Non-pigmented ciliary epithelial cell (primary cell): Measurements from ENCODE around the gene ATRAID.

ENCODE experiments used
- DNase-seq: peaks from one replicate; pipeline ENCODE4 v3.0.0-alpha.2; 2010; ENCODE audit warnings: low read depth

ATRAID gene

DNA sequence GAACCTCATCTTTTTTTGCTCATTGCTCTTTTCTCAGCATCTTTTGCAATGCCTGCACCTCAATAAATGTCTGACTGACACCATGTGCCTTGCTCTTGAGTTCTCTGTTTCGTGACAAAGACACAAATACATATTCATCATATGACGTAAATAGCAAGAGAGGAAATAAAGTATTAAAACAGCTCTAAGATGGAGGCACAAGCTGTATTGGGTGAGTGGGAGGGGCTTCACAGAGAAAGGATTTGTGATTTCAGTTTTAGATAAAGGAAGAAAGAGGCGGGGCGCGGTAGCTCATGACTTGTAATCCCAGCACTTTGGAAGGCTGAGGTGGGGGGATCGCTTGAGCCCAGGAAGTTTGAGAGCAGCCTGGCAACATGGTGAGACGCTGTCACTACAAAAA, 8.2 kb downstream of the ATRAID start:
- no peak for DNase-seq

DNA sequence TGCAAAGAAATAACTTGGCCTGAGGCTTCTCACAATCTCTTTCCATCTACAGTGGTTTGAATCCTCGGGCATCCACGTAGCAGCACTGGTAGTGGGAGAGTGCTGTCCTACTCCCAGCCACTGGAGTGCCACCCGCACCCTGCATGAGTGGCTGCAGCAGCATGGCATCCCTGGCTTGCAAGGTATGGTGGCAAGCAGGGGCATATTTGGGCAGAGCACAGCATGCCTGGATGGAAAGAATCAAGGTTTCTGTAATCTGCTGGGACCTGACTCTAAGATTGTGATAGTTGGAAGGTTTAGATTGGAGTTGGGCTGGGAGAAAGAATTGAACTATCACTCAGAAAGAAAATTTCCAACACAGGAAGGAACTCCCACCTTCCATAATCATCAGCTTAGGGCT, 9.3 kb downstream of the ATRAID start:
- no peak for DNase-seq

DNA sequence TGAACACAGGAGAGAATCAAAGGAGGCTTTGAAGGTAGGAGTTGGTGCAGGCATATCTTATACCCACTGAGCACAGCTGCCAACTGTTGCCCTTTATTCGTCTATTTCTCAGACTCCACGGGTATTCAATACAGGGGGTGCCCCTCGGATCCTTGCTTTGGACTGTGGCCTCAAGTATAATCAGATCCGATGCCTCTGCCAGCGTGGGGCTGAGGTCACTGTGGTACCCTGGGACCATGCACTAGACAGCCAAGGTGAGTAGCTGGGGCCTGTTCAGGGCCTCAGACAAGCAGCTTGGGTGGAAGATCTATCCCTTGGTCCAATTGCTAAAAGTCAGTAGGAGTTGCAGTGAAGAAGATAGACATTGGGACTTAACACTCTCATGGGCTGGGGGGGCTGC, 10.6 kb downstream of the ATRAID start:
- no peak for DNase-seq

DNA sequence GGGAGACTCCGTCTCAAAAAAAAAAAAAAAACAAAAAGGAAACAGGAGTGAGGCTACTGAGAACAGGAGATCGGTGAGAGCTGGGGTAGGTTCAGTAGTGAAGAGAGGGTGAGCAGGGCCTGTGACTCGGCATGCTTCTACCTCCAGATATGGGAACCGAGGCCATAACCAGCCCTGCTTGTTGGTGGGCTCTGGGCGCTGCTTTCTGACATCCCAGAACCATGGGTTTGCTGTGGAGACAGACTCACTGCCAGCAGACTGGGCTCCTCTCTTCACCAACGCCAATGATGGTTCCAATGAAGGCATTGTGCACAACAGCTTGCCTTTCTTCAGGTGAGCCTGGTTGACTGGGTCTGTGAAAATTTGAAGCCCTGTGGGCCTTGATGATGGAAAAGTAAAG, 11.6 kb downstream of the ATRAID start:
- no peak for DNase-seq

DNA sequence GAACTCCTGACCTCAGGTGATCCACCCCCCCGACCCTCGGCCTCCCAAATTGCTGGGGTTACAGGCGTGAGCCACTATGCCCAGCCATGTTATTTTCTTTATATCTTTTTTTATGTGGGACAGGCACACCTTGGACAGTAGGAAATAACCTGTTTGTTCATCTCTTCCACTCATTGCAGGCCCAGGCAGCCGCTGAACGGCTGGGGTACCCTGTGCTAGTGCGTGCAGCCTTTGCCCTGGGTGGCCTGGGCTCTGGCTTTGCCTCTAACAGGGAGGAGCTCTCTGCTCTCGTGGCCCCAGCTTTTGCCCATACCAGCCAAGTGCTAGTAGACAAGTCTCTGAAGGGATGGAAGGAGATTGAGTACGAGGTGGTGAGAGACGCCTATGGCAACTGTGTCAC, 13.7 kb downstream of the ATRAID start:
- no peak for DNase-seq

DNA sequence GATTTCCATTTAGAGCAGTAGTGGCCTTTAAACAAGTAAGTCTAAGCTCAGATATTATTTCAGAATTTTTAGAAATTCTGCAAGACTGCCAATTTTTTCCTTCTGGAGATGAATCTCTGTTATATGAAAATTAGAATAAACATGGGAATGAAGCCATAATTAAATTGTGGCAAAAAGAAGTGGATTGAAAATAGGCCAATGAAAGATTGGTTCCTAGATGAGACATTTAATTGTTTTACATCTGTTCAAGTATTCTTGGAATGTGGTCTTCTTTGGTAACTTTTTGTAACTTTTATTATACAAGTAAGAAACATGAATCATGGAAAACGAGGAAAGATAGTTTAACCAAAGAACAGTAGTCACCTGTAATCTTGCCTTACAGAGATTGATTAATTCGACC, 15.7 kb downstream of the ATRAID start:
- no peak for DNase-seq

DNA sequence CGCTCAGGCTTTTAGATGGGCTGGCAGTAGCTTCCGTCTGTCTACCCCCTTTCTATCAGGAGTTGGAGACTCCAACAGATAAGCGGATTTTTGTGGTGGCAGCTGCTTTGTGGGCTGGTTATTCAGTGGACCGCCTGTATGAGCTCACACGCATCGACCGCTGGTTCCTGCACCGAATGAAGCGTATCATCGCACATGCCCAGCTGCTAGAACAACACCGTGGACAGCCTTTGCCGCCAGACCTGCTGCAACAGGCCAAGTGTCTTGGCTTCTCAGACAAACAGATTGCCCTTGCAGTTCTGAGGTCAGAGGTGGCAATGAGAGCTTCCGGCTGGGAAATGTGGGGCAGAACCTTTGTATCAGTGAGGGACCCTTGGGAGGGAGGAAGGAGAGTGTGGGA, 20.1 kb downstream of the ATRAID start:
- DNase-seq = no peak

DNA sequence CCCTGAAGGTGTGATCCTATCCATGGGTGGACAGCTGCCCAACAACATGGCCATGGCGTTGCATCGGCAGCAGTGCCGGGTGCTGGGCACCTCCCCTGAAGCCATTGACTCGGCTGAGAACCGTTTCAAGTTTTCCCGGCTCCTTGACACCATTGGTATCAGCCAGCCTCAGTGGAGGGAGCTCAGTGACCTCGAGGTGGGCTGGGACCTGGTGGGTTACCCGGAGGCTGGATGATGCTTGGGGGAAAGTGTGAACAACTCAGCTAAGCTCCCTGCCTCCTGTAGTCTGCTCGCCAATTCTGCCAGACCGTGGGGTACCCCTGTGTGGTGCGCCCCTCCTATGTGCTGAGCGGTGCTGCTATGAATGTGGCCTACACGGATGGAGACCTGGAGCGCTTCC, 21.5 kb downstream of the ATRAID start:
- no peak for DNase-seq

DNA sequence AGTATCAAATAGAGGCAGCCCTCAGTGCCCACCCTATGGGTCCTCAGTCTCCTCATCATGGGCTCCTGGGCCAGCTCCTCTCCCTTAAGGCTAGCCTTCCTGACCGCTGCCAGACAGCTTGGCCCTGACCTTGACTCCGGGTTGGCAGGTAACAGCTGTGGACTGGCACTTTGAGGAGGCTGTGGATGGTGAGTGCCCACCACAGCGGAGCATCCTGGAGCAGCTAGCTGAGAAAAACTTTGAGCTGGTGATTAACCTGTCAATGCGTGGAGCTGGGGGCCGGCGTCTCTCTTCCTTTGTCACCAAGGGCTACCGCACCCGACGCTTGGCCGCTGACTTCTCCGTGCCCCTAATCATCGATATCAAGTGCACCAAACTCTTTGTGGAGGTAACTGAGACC, 24.3 kb downstream of the ATRAID start:
- DNase-seq = no peak

DNA sequence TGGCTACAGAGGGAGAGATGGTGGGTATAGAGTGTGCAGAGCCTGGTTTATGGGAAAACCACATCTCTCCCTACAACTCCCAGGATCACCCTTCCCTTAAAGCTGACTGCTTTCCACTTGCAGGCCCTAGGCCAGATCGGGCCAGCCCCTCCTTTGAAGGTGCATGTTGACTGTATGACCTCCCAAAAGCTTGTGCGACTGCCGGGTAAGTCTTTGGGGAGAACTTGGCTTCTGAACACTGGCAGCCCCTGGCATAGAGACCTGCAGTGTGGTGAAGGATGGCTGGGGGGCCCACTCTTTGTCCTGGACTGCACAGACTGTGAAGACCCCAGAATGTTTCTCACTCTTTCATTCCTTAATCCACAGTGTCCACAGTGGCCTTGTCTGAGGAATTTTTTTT, 24.8 kb downstream of the ATRAID start:
- no peak for DNase-seq

DNA sequence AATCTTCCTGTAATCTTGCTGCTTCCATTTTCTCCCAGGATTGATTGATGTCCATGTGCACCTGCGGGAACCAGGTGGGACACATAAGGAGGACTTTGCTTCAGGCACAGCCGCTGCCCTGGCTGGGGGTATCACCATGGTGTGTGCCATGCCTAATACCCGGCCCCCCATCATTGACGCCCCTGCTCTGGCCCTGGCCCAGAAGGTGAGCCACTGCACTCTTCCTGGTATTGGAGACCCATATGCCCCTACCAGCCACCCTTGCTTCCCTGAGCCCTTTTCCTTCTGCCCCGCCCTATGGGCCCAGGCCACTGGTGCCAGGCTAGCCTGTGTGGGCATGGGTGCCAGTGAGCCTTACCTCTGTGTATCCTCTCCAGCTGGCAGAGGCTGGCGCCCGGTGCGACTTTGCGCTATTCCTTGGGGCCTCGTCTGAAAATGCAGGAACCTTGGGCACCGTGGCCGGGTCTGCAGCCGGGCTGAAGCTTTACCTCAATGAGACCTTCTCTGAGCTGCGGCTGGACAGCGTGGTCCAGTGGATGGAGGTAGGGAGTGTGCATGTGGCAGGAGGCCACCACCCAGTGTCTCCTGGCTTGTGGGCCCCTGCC, 25.6 kb downstream of the ATRAID start:
- no peak for DNase-seq

DNA sequence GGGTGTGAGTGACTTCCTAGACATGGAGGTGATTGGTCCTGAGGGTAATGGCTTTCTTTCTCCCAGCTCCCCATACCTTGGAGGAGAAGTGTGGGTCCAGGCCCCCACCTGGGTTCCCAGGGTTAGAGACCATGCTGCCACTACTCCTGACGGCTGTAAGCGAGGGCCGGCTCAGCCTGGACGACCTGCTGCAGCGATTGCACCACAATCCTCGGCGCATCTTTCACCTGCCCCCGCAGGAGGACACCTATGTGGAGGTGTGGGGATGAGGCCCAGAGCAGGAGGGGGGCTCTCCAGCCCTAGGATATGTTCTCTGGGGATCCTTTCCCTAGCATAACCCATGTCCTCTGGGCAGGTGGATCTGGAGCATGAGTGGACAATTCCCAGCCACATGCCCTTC, 27.1 kb downstream of the ATRAID start:
- DNase-seq = no peak

DNA sequence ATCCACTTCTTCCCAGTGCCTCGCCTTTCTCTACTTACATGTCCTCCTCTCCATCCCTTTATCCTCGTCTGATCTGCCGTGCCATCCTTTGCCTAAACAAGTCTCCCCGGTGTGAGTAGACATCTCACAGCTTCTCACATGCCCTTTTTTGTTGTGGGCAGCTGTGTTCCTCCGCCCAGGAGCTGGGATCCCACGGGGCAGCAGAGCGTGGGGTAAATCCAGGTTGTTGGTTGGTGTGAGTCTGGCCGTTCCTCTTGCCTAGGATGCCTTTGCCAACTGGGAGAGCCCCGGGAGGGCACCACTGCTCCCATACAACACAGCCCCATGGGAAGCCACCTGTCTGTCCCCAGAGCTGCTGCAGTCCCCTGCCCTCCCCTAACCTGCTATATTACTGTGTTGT, 28.6 kb downstream of the ATRAID start:
- no peak for DNase-seq

DNA sequence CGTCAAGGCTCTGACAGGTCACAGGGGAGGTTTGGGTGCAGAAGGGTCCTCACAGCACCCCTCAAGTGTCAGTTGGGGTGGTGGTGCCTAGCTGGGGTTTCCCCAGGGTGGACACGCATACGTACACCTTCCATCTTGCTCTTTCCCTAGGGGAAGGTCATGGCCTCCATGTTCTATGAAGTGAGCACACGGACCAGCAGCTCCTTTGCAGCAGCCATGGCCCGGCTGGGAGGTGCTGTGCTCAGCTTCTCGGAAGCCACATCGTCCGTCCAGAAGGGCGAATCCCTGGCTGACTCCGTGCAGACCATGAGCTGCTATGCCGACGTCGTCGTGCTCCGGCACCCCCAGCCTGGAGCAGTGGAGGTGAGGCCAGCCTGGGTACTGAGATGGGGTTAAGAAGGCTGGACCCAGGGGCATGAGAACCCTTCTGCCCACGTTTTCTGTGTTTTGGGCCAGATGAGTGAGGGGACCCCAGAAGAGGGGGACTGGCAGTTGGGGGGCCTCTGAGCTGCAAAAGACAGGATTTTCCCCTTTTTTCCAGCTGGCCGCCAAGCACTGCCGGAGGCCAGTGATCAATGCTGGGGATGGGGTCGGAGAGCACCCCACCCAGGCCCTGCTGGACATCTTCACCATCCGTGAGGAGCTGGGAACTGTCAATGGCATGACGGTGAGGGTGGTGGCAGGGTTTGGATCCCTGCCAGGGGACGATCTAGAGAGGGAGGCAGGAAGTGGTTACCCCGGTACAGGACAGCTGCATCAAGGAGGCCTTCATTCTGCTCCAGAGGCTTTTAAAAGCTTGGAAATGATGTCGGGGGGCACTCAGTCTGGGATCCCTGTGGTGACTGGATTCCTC, 30.1 kb downstream of the ATRAID start:
- DNase-seq = no peak

DNA sequence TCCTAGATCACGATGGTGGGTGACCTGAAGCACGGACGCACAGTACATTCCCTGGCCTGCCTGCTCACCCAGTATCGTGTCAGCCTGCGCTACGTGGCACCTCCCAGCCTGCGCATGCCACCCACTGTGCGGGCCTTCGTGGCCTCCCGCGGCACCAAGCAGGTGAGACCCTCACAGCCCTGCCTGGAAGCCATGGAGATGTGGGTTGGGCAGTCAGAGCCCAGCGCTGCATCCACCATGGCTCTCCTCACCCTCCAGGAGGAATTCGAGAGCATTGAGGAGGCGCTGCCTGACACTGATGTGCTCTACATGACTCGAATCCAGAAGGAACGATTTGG, 30.7 kb downstream of the ATRAID start:
- DNase-seq = no peak

DNA sequence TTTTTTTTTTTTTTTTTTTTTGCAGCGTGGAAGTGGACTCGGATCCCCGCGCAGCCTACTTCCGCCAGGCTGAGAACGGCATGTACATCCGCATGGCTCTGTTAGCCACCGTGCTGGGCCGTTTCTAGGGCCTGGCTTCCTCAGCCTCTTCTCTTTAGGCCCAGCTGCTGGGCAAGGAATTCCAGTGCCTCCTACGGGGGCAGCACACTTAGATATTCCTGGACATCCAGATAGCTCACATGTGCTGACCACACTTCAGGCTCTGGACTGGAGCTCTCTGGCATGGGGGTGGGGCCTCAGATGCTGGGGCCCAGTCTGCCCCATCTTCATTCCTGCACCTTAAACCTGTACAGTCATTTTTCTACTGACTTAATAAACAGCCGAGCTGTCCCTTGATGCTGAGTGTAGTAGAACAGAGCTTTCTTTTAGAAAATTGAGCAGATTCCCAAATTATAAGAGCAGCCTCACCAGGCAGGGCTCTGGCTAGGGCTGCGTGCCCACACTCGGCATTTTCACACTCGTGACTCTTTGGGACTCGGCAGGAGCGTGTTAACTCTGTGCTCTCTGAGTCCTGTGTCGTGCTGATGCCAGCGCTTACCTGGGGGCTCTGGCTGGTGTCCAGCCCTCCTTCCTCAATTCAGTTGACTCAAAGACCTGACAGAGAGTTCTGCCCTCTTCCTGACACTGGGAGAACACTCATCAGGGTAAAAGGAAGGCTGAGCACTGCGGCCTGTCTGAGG, 31.7 kb downstream of the ATRAID start:
- no peak for DNase-seq

DNA sequence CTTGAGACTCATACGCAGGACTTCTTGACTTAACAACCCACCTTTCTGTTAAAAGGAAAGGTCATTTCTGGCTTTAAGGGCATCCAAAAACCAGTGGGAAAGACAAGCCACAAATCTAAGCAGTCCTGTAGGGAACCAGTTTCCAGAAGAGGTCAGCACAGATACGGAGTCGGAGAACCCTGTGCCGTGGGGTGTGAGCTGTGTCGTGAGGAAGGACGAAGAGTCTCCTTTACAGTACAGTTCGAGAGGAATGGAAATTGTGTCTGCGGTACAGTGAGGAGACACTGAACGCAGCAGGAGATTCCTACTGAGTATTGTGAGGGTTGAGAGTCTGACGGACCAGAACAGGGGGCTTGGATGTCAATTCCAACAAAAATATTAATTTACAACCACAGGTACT, 33.3 kb downstream of the ATRAID start:
- no peak for DNase-seq

DNA sequence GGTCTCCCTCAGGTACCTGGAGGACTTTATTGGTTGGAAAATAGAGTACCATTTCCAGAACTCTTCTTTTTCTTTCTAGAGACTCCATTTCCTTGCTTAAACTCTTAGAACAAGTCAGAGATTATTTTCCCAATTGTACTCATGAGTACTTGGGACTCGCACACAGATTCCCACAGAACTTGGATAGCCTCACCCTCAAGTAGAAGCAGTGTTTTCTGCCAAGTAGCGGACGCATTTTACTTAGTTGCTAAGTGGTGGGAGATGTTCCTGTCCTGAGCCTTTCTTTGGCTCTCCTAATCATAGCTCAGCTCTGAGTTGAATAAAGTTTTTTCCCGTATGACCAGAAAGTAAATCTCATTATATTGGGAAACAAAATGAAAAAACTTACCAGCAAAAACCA, 33.8 kb downstream of the ATRAID start:
- no peak for DNase-seq

DNA sequence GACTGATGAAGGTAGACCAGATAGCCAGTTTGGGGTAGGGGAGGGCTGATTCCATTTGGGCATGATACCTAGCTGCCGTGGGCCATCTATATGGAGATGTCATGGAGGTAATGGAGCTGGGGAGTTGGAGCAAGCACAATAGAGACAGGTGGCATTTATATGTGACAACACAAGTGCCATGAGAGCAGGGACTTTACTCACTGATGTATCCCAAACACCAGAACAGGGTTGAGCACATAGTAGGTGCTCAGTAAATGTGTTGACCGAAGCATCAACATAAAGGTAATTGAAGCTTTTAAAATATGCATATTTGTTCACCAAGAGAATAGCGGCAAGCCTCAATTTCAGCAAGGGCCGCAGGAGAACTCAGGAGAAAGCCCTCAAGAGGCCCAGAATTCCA, 36.1 kb downstream of the ATRAID start:
- no peak for DNase-seq

DNA sequence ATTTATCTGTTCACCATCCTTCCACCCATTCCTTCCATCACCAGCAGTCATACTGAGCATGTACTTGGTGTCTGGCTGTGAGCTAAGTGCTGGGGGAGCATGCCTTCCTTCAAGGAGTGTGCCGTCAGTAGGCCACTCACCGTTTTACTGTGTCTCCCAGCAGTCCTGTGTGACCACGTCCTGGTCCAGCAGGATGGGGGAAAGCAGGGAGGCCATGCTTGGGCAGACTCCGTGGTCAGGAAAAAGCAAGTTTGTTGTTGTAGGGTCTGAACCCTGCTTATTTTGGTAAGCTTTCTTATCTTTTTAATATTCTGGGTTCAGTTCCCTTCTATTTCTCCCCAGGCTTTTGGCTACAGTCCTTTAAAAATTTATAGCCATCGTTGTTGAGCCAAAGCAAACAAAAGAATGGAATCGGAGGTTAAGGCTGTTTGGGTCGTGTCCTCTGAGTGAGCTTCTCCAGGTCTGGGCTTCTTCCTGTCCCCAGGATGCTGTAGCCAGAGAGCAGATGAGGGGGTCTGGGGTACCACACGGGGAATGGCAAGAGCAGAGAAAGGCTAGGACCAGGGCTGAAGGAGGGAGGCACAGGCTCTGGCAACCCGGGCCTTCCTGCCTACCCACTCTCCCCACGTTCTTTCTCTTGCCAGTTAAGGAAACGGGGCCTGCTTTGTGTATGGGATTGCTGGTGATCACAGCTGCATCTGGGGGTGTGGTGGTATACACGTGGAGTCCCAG, 37.5 kb downstream of the ATRAID start:
- no peak for DNase-seq

DNA sequence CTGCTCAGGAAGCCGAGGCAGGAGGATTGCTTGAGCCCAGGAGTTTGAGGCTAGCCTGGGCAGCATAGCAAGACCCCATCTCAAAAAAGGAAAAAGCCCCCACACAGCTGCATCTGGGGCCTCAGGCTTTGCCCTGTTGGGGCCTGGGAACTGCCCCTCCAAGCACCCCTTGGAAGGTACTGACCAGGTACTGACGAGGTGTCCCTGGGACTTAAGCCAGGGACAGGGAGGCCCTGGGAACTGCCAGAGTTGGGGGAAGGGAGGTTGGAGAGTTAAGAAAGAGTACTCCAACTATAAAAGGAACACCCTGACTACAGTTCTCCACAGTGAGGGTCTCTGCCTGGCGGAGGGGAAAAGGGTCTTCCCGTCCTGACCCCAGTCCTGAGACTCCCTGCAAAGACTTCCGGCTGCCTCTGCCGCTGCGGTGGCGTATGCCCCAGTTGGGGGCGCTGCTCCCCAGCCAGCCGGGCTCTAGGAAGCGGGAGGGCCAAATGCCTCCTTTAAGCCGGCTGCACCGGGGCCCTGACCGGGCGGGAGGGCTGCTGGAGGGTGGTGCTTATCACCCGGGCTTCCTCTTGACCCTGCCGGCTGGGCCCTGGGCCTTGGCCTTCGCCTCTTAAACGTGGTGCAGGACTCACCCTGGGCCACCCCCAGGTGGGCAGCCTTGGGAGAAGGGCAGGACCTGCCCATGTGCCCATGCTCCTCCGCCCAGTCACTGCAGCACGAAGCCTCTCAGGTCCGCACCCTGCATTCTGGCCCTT, 38.2 kb downstream of the ATRAID start:
- no peak for DNase-seq
